Endothelial cell of umbilical vein (primary cell): ENCODE data around the gene HSDL2.

Source experiments
- POLR2A ChIP-seq: IDR thresholded peaks from 2 replicates; pipeline ENCODE4 v1.6.1; 2012; ENCODE audit warnings: low read depth, mild to moderate bottlenecking, control low read depth, low read length
- TF ChIP-seq, protein P1 (sequence below), 2 donors: IDR thresholded peaks; 1 replicate in 1 of 2; 2 replicates in 1 of 2; pipeline ENCODE4 v1.5.1; 2011; ENCODE audit warnings: low read length in 2 of 2, mild to moderate bottlenecking in 2 of 2, moderate library complexity in 2 of 2, control low read depth in 1 of 2, inconsistent platforms in 1 of 2, low read depth in 1 of 2; ENCODE audit not compliant: insufficient read depth in 1 of 2; ENCODE audit errors: extremely low read depth in 1 of 2

DNA sequence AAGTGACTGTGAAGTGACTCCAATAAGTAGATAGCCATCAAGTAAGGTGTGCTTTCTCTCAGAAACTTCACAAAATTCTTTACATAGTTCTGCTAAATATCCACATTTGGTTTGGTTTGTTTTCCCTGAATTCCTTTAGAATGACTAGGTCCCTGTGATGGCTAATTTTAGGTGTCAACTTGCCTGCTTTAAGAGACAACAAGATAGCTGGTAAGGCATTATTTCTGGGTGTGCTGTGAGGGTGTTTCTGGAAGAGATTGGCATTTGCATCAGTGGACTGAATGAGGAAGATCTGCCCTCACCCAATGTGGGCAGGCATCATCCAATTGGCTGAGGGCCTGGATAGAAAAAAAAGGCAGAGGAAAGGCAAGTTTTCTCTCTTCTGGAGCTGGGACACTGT, 38.2 kb upstream of the HSDL2 start:
- TF ChIP-seq, protein P1, sequence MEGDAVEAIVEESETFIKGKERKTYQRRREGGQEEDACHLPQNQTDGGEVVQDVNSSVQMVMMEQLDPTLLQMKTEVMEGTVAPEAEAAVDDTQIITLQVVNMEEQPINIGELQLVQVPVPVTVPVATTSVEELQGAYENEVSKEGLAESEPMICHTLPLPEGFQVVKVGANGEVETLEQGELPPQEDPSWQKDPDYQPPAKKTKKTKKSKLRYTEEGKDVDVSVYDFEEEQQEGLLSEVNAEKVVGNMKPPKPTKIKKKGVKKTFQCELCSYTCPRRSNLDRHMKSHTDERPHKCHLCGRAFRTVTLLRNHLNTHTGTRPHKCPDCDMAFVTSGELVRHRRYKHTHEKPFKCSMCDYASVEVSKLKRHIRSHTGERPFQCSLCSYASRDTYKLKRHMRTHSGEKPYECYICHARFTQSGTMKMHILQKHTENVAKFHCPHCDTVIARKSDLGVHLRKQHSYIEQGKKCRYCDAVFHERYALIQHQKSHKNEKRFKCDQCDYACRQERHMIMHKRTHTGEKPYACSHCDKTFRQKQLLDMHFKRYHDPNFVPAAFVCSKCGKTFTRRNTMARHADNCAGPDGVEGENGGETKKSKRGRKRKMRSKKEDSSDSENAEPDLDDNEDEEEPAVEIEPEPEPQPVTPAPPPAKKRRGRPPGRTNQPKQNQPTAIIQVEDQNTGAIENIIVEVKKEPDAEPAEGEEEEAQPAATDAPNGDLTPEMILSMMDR (IDR thresholded peaks at IDR 0.05; ENCODE audit: extremely low read depth in 1 of 2, insufficient read depth in 1 of 2, low read depth in 1 of 2, low read length in 2 of 2) = no peak
- no peak for TF ChIP-seq POLR2A
